ENCODE measurements around the gene MEGF10.

GRCh38 chr5:127404190-127404589, 113.6 kb downstream of the MEGF10 start:
- TF ChIP-seq GATA2 (IDR thresholded peaks at IDR 0.05; ENCODE audit: low read depth, low read length) = no peak
- TF ChIP-seq GATA3 (IDR thresholded peaks at IDR 0.05; ENCODE audit: low read depth, low read length) = no peak
